HepG2 (cell line): ENCODE data around the gene NEUROD6.

Experiments used
- CEBPG ChIP-seq: IDR thresholded peaks from 2 replicates; pipeline ENCODE4 v1.6.1; 2016
- EP300 ChIP-seq, 3 experiments: sonication (generic) in 1 of 3; formaldehyde crosslinking in 1 of 3; IDR thresholded peaks; 2 replicates each; pipeline versions ENCODE4 v1.5.1 to v1.6.1; 2011 to 2020; ENCODE audit warnings: low read depth in 2 of 3, low read length in 2 of 3, borderline replicate concordance in 1 of 3, improper control_type of control experiment in 1 of 3, mild to moderate bottlenecking in 1 of 3, missing genetic modification reagents in 1 of 3, moderate library complexity in 1 of 3
- JUN ChIP-seq: sonication (generic); formaldehyde crosslinking; IDR thresholded peaks from 2 replicates; pipeline ENCODE4 v1.4.0; 2020; ENCODE audit warnings: mild to moderate bottlenecking, missing genetic modification reagents
- KDM1A ChIP-seq: IDR thresholded peaks from 2 replicates; pipeline ENCODE4 v1.6.1; 2016; ENCODE audit warnings: missing compliant biosample characterization
- POLR2AphosphoS2 ChIP-seq: IDR thresholded peaks from 2 replicates; pipeline ENCODE4 v1.6.1; 2011; ENCODE audit warnings: low read depth, low read length, improper control_type of control experiment
- TCF7L2 ChIP-seq: IDR thresholded peaks from 2 replicates; pipeline ENCODE4 v1.6.1; 2011; ENCODE audit warnings: mild to moderate bottlenecking, low read depth, low read length, moderate library complexity
- TF ChIP-seq, protein P1 (sequence below): sonication (generic); formaldehyde crosslinking; IDR thresholded peaks from 2 replicates; pipeline ENCODE4 v1.8.0; 2022; ENCODE audit warnings: missing genetic modification reagents, mild to moderate bottlenecking, borderline replicate concordance
- TF ChIP-seq, protein P2 (sequence below): sonication (generic); formaldehyde crosslinking; IDR thresholded peaks from 2 replicates; pipeline ENCODE4 v1.8.1; 2023; ENCODE audit warnings: mild to moderate bottlenecking, missing genetic modification reagents
- TF ChIP-seq, protein P3 (sequence below): sonication (generic); formaldehyde crosslinking; IDR thresholded peaks from 2 replicates; pipeline ENCODE4 v1.5.0; 2020; ENCODE audit warnings: mild to moderate bottlenecking, missing genetic modification reagents, moderate library complexity
- TF ChIP-seq, protein P4 (sequence below): sonication (generic); formaldehyde crosslinking; IDR thresholded peaks from 2 replicates; pipeline ENCODE4 v1.4.0; 2020; ENCODE audit warnings: missing genetic modification reagents

DNA sequence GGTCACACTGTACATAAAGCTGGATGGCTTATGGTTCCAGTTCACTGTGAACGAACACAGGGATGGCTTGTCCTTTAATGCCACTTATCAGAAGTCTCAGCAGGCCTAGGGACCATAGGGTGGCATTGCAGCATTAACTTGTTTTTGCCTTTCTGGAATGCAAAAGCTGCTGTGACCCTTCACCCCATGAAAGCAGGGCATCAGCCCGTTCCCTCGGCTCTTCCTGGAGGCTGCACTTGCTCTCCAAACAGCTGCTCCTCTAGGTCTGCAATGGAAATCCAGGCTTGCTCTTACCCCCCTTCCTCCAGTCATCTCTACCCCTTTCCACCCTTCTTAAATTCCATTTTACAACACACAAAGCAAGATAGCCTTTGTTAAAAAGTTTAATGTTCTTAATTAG lies 17.9 kb upstream of the NEUROD6 start:
- TF ChIP-seq, protein P1, sequence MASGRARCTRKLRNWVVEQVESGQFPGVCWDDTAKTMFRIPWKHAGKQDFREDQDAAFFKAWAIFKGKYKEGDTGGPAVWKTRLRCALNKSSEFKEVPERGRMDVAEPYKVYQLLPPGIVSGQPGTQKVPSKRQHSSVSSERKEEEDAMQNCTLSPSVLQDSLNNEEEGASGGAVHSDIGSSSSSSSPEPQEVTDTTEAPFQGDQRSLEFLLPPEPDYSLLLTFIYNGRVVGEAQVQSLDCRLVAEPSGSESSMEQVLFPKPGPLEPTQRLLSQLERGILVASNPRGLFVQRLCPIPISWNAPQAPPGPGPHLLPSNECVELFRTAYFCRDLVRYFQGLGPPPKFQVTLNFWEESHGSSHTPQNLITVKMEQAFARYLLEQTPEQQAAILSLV (CRISPR knock-in tag): no peak
- no peak for TF ChIP-seq EP300 (IDR thresholded peaks at IDR 0.05; ENCODE audit: low read depth in 2 of 2, low read length in 2 of 2)
- TF ChIP-seq EP300 (CRISPR knock-in tag; IDR thresholded peaks at IDR 0.05; ENCODE audit: borderline replicate concordance): no peak
- TF ChIP-seq, protein P2, sequence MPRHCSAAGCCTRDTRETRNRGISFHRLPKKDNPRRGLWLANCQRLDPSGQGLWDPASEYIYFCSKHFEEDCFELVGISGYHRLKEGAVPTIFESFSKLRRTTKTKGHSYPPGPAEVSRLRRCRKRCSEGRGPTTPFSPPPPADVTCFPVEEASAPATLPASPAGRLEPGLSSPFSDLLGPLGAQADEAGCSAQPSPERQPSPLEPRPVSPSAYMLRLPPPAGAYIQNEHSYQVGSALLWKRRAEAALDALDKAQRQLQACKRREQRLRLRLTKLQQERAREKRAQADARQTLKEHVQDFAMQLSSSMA (CRISPR knock-in tag): no peak
- TF ChIP-seq, protein P3, sequence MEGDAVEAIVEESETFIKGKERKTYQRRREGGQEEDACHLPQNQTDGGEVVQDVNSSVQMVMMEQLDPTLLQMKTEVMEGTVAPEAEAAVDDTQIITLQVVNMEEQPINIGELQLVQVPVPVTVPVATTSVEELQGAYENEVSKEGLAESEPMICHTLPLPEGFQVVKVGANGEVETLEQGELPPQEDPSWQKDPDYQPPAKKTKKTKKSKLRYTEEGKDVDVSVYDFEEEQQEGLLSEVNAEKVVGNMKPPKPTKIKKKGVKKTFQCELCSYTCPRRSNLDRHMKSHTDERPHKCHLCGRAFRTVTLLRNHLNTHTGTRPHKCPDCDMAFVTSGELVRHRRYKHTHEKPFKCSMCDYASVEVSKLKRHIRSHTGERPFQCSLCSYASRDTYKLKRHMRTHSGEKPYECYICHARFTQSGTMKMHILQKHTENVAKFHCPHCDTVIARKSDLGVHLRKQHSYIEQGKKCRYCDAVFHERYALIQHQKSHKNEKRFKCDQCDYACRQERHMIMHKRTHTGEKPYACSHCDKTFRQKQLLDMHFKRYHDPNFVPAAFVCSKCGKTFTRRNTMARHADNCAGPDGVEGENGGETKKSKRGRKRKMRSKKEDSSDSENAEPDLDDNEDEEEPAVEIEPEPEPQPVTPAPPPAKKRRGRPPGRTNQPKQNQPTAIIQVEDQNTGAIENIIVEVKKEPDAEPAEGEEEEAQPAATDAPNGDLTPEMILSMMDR (CRISPR knock-in tag): no peak
- TF ChIP-seq, protein P4, sequence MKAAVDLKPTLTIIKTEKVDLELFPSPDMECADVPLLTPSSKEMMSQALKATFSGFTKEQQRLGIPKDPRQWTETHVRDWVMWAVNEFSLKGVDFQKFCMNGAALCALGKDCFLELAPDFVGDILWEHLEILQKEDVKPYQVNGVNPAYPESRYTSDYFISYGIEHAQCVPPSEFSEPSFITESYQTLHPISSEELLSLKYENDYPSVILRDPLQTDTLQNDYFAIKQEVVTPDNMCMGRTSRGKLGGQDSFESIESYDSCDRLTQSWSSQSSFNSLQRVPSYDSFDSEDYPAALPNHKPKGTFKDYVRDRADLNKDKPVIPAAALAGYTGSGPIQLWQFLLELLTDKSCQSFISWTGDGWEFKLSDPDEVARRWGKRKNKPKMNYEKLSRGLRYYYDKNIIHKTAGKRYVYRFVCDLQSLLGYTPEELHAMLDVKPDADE: no peak
- no peak for TF ChIP-seq JUN (CRISPR knock-in tag)
- no peak for TF ChIP-seq POLR2AphosphoS2
- TF ChIP-seq CEBPG: no peak
- no peak for TF ChIP-seq TCF7L2
- no peak for TF ChIP-seq KDM1A (CRISPR knock-in tag)
